Vagina (tissue), 2 donors: Measurements from ENCODE around the gene CFAP45.

Source experiments
- CTCF ChIP-seq, 3 experiments: fragments of 450-650 bp in 2 of 3; fragments of 200-600 bp in 1 of 3; sonication (generic) in 1 of 3; IDR thresholded peaks; one replicate each; pipeline ENCODE4 v1.5.1; 2017 to 2019; ENCODE audit warnings: antibody characterized with exemption in 3 of 3, mild to moderate bottlenecking in 2 of 3, moderate library complexity in 2 of 3
- POLR2A ChIP-seq, 2 donors: fragments of 450-650 bp; IDR thresholded peaks; one replicate each; pipeline ENCODE4 v1.6.1; 2017; ENCODE audit warnings: antibody characterized with exemption in 2 of 2, mild to moderate bottlenecking in 2 of 2, moderate library complexity in 2 of 2

DNA sequence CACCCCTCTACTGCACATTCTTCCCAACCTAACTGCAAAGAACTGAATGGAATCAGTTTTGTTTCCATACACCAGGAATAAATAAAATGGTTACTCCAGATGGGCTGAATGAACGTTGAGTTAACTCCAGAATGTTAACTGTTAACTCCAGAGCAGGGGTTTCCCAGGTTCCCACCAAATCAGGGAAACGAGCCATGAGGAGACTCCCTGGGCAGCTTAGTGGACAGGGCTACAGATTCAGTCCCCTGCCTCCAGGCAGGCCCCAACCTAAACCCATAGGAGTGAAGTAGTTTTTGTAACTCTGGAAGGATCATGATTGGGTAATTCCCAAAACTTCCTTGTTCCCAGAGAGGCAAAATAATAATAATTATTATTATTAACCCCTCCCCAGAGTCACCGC is 51.6 kb downstream of the CFAP45 start:
- TF ChIP-seq CTCF (IDR thresholded peaks at IDR 0.05), result no peak
- TF ChIP-seq POLR2A (IDR thresholded peaks at IDR 0.05), result no peak
